GM23338 (cell line): ENCODE data around the gene MYH14. TPM values are rescaled to one million over a fixed set of nuclear protein-coding genes. Genes with fewer than 3 reads are reported as not detected.

Experiments used
- ATAC-seq: fragments of 200-7000 bp; cut with Tn5 transposase; 3 replicates; pipeline ENCODE4 v1.9.1; 2020
- DNase-seq: peaks from one replicate; pipeline ENCODE4 v3.0.0-alpha.2; 2015; ENCODE audit warnings: low spot score
- H2AFZ ChIP-seq: fragments of 200-600 bp; sonication (generic); 2 replicates; pipeline ENCODE4 v1.8.0; 2016; ENCODE audit warnings: antibody characterized with exemption, mild to moderate bottlenecking, moderate library complexity
- H3F3A ChIP-seq: fragments of 200-600 bp; sonication (generic); replicated peaks from 2 replicates; pipeline ENCODE4 v1.8.0; 2017; ENCODE audit warnings: antibody characterized with exemption, mixed run types, low read depth
- H3K27ac ChIP-seq: fragments of 200-600 bp; sonication (generic); 2 replicates; pipeline ENCODE4 v1.6.1; 2016; ENCODE audit warnings: low read depth
- H3K27me3 ChIP-seq: fragments of 200-600 bp; sonication (generic); 2 replicates; pipeline ENCODE4 v1.8.0; 2016; ENCODE audit warnings: mild to moderate bottlenecking, mixed run types, moderate library complexity; ENCODE audit not compliant: insufficient read depth
- H3K36me3 ChIP-seq: fragments of 200-600 bp; sonication (generic); 2 replicates; pipeline ENCODE4 v1.8.0; 2016; ENCODE audit warnings: mild to moderate bottlenecking; ENCODE audit not compliant: insufficient read depth
- H3K4me1 ChIP-seq: fragments of 200-600 bp; sonication (generic); 2 replicates; pipeline ENCODE4 v1.8.0; 2016; ENCODE audit warnings: mild to moderate bottlenecking, moderate library complexity; ENCODE audit not compliant: insufficient read depth
- H3K4me2 ChIP-seq: fragments of 200-600 bp; sonication (generic); 2 replicates; pipeline ENCODE4 v1.7.1; 2017; ENCODE audit warnings: mixed run types
- H3K4me3 ChIP-seq: fragments of 200-600 bp; sonication (generic); 2 replicates; pipeline ENCODE4 v1.6.1; 2016; ENCODE audit warnings: mixed run types
- H3K79me2 ChIP-seq: fragments of 200-600 bp; sonication (generic); replicated peaks from 2 replicates; pipeline ENCODE4 v1.8.0; 2017; ENCODE audit warnings: mild to moderate bottlenecking; ENCODE audit not compliant: insufficient read depth
- H3K9me2 ChIP-seq: fragments of 200-600 bp; sonication (generic); 2 replicates; pipeline ENCODE4 v1.8.0; 2017; ENCODE audit not compliant: insufficient read depth
- H4K20me1 ChIP-seq: fragments of 200-600 bp; sonication (generic); replicated peaks from 2 replicates; pipeline ENCODE4 v1.8.0; 2017; ENCODE audit warnings: mild to moderate bottlenecking; ENCODE audit not compliant: insufficient read depth
- H3K27ac Mint-ChIP-seq: 2 replicates; pipeline ENCODE4 v1.8.0; 2020; ENCODE audit warnings: inconsistent platforms, mild to moderate bottlenecking, moderate library complexity, mixed read lengths
- H3K27me3 Mint-ChIP-seq: 3 replicates; pipeline ENCODE4 v1.8.0; 2022; ENCODE audit warnings: low read depth, mild to moderate bottlenecking, moderate library complexity, mixed read lengths, inconsistent platforms; ENCODE audit not compliant: insufficient read depth, poor library complexity
- H3K36me3 Mint-ChIP-seq: 3 replicates; pipeline ENCODE4 v1.8.0; 2021; ENCODE audit warnings: low read depth, mild to moderate bottlenecking, inconsistent platforms, moderate library complexity, mixed read lengths
- H3K4me1 Mint-ChIP-seq: 3 replicates; pipeline ENCODE4 v1.8.0; 2020; ENCODE audit warnings: mild to moderate bottlenecking, inconsistent platforms, mixed read lengths
- H3K4me3 Mint-ChIP-seq: 3 replicates; pipeline ENCODE4 v1.8.0; 2021; ENCODE audit warnings: moderate library complexity, mild to moderate bottlenecking, inconsistent platforms, mixed read lengths
- H3K9me3 Mint-ChIP-seq: 3 replicates; pipeline ENCODE4 v1.8.0; 2020; ENCODE audit warnings: moderate library complexity, mild to moderate bottlenecking, inconsistent platforms, mixed read lengths
- CREB1 ChIP-seq: fragments of 250-450 bp; sonication (Bioruptor Pico); IDR thresholded peaks from 2 replicates; pipeline ENCODE4 v1.5.0; 2020; ENCODE audit warnings: low read depth, mild to moderate bottlenecking, moderate library complexity
- EZH2 ChIP-seq: fragments of 200-600 bp; sonication (generic); IDR thresholded peaks from one replicate; pipeline ENCODE4 v1.8.0; 2017; ENCODE audit warnings: antibody characterized with exemption, mild to moderate bottlenecking, low read depth; ENCODE audit not compliant: unreplicated experiment
- EZH2phosphoT487 ChIP-seq: fragments of 200-600 bp; sonication (generic); IDR thresholded peaks from one replicate; pipeline ENCODE4 v1.8.1; 2018; ENCODE audit warnings: antibody characterized with exemption; ENCODE audit not compliant: unreplicated experiment
- JUNB ChIP-seq: IDR thresholded peaks from one replicate; pipeline ENCODE4 v1.6.1; 2016; ENCODE audit warnings: antibody characterized with exemption; ENCODE audit not compliant: unreplicated experiment
- NANOG ChIP-seq: IDR thresholded peaks from 2 replicates; pipeline ENCODE4 v1.6.1; 2016; ENCODE audit warnings: antibody characterized with exemption, borderline replicate concordance
- POLR2AphosphoS5 ChIP-seq: IDR thresholded peaks from 2 replicates; pipeline ENCODE4 v1.6.1; 2016; ENCODE audit warnings: antibody characterized with exemption, low read depth
- STAT1 ChIP-seq: IDR thresholded peaks from one replicate; pipeline ENCODE4 v1.6.1; 2016; ENCODE audit warnings: antibody characterized with exemption; ENCODE audit not compliant: unreplicated experiment
- ZNF114 ChIP-seq: fragments of 250-450 bp; sonication (Bioruptor Pico); IDR thresholded peaks from 2 replicates; pipeline ENCODE4 v1.5.0; 2020; ENCODE audit warnings: mild to moderate bottlenecking, moderate library complexity
- ZNF331 ChIP-seq: fragments of 250-450 bp; sonication (Bioruptor Pico); IDR thresholded peaks from 2 replicates; pipeline ENCODE4 v1.5.0; 2020; ENCODE audit warnings: low read depth, mild to moderate bottlenecking, moderate library complexity
- ZNF462 ChIP-seq: fragments of 250-450 bp; sonication (Bioruptor Pico); IDR thresholded peaks from 2 replicates; pipeline ENCODE4 v1.5.0; 2020; ENCODE audit warnings: mild to moderate bottlenecking, moderate library complexity
- polyA plus RNA-seq: library from polyadenylated mRNA; unstranded; fragments of >200 nt; fragmentation: Nextera tagmentation; extraction: Ambion mirVana; gene quantifications from 2 replicates; pipeline ENCODE4 v1.2.1, GENCODE V29; 2016
- total RNA-seq: library from RNA; depleted of rRNA; stranded (reverse); fragments of >200 nt; shearing (Covaris generic); gene quantifications from 2 replicates; pipeline ENCODE4 v1.2.3, GENCODE V29; 2014
- TF ChIP-seq, protein P1 (sequence below): IDR thresholded peaks from one replicate; pipeline ENCODE4 v1.6.1; 2018; ENCODE audit warnings: antibody characterized with exemption; ENCODE audit not compliant: unreplicated experiment
- TF ChIP-seq, protein P2 (sequence below), 2 experiments: fragments of 200-600 bp in 1 of 2; sonication (generic) in 1 of 2; conservative IDR thresholded peaks; 2 replicates each; pipeline versions ENCODE4 v1.5.1 to v1.6.1; 2016 to 2017; ENCODE audit warnings: antibody characterized with exemption in 2 of 2, low read depth in 2 of 2, mild to moderate bottlenecking in 2 of 2, moderate library complexity in 1 of 2
- TF ChIP-seq, protein P3 (sequence below): IDR thresholded peaks from 2 replicates; pipeline ENCODE4 v1.6.1; 2016; ENCODE audit warnings: antibody characterized with exemption

MYH14 gene
- total and polyA plus RNA-seq, 2 experiments from 2014 or later = 25.5 to 27.5 TPM

GRCh38 chr19:50207730-50208129, 4.3 kb downstream of the MYH14 start:
- ATAC-seq (no peak), DNase-seq (no peak)
- no peak overlapping the region for H2AFZ ChIP-seq
- H3K4me2 ChIP-seq = no peak overlapping the region
- no peak overlapping the region for H3K27ac ChIP-seq
- no peaks in the 10 kb centered on the region for H3K4me1 Mint-ChIP-seq
- H3K4me3 Mint-ChIP-seq = no peak overlapping the region
- 0 out of 2 replicates have a peak, but pooled peaks cover 1% of the 10 kb centered on the region for H3K4me1 ChIP-seq
- H3K27me3 Mint-ChIP-seq = peaks cover 2% of the 10 kb centered on the region
- no peaks in the 10 kb centered on the region for H3K9me2 ChIP-seq
- H3K4me3 ChIP-seq = no peak overlapping the region
- no peak for TF ChIP-seq EZH2phosphoT487
- no peak for TF ChIP-seq CREB1
- TF ChIP-seq ZNF331 (CRISPR knock-in tag) = no peak
- TF ChIP-seq, protein P1, sequence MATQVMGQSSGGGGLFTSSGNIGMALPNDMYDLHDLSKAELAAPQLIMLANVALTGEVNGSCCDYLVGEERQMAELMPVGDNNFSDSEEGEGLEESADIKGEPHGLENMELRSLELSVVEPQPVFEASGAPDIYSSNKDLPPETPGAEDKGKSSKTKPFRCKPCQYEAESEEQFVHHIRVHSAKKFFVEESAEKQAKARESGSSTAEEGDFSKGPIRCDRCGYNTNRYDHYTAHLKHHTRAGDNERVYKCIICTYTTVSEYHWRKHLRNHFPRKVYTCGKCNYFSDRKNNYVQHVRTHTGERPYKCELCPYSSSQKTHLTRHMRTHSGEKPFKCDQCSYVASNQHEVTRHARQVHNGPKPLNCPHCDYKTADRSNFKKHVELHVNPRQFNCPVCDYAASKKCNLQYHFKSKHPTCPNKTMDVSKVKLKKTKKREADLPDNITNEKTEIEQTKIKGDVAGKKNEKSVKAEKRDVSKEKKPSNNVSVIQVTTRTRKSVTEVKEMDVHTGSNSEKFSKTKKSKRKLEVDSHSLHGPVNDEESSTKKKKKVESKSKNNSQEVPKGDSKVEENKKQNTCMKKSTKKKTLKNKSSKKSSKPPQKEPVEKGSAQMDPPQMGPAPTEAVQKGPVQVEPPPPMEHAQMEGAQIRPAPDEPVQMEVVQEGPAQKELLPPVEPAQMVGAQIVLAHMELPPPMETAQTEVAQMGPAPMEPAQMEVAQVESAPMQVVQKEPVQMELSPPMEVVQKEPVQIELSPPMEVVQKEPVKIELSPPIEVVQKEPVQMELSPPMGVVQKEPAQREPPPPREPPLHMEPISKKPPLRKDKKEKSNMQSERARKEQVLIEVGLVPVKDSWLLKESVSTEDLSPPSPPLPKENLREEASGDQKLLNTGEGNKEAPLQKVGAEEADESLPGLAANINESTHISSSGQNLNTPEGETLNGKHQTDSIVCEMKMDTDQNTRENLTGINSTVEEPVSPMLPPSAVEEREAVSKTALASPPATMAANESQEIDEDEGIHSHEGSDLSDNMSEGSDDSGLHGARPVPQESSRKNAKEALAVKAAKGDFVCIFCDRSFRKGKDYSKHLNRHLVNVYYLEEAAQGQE = no peak
- TF ChIP-seq ZNF462 (CRISPR knock-in tag) = no peak
- TF ChIP-seq POLR2AphosphoS5 = no peak
- no peak for TF ChIP-seq NANOG
- no peak for TF ChIP-seq ZNF114 (CRISPR knock-in tag)
- no peak for TF ChIP-seq EZH2
- TF ChIP-seq JUNB = no peak
- TF ChIP-seq, protein P2, sequence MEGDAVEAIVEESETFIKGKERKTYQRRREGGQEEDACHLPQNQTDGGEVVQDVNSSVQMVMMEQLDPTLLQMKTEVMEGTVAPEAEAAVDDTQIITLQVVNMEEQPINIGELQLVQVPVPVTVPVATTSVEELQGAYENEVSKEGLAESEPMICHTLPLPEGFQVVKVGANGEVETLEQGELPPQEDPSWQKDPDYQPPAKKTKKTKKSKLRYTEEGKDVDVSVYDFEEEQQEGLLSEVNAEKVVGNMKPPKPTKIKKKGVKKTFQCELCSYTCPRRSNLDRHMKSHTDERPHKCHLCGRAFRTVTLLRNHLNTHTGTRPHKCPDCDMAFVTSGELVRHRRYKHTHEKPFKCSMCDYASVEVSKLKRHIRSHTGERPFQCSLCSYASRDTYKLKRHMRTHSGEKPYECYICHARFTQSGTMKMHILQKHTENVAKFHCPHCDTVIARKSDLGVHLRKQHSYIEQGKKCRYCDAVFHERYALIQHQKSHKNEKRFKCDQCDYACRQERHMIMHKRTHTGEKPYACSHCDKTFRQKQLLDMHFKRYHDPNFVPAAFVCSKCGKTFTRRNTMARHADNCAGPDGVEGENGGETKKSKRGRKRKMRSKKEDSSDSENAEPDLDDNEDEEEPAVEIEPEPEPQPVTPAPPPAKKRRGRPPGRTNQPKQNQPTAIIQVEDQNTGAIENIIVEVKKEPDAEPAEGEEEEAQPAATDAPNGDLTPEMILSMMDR (conservative IDR thresholded peaks at IDR 0.05; ENCODE audit: low read depth in 2 of 2) = no peak
- no peak for TF ChIP-seq STAT1
- TF ChIP-seq, protein P3, sequence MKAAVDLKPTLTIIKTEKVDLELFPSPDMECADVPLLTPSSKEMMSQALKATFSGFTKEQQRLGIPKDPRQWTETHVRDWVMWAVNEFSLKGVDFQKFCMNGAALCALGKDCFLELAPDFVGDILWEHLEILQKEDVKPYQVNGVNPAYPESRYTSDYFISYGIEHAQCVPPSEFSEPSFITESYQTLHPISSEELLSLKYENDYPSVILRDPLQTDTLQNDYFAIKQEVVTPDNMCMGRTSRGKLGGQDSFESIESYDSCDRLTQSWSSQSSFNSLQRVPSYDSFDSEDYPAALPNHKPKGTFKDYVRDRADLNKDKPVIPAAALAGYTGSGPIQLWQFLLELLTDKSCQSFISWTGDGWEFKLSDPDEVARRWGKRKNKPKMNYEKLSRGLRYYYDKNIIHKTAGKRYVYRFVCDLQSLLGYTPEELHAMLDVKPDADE = no peak
- H3K36me3 ChIP-seq = no peaks in the 10 kb centered on the region
- H4K20me1 ChIP-seq = 0 out of 2 replicates have a peak, but pooled peaks cover 9% of the 10 kb centered on the region
- H3F3A ChIP-seq = peaks cover 11% of the 10 kb centered on the region; the same call in 1 of the 2 replicates
- peaks cover 84% of the 10 kb centered on the region for H3K9me3 Mint-ChIP-seq
- H3K36me3 Mint-ChIP-seq = peaks cover 35% of the 10 kb centered on the region; the same call in 2 of the 3 replicates
- H3K27ac Mint-ChIP-seq = no peak overlapping the region
- peaks cover 10% of the 10 kb centered on the region for H3K27me3 ChIP-seq
- H3K79me2 ChIP-seq = no peaks in the 10 kb centered on the region
